HG03280 (cell line): Measurements from ENCODE around the gene POLK.

Experiments
- ATAC-seq: cut with Tn5 transposase; IDR thresholded peaks from one replicate; pipeline ENCODE4 v1.9.1; 2021; ENCODE audit warnings: mild to moderate bottlenecking, moderate library complexity; ENCODE audit not compliant: unreplicated experiment

POLK gene

GRCh38 chr5:75640395-75640794 lies 128.7 kb downstream of the POLK start:
- no peak for ATAC-seq

GRCh38 chr5:75640826-75641225 lies 129.1 kb downstream of the POLK start:
- ATAC-seq: no peak

- ATAC-seq: no peak
These were observed 137.0 kb downstream of the POLK start for GRCh38 chr5:75648712-75649111.
